ENCODE measurements around the gene GAD2.
A peak's percentile ranks its signal among the peaks of the same experiment; 100 is the strongest.

Gene GAD2

GRCh38 chr10:26243351-26243720, 26.8 kb downstream of the GAD2 start:
- TF ChIP-seq, protein P1, sequence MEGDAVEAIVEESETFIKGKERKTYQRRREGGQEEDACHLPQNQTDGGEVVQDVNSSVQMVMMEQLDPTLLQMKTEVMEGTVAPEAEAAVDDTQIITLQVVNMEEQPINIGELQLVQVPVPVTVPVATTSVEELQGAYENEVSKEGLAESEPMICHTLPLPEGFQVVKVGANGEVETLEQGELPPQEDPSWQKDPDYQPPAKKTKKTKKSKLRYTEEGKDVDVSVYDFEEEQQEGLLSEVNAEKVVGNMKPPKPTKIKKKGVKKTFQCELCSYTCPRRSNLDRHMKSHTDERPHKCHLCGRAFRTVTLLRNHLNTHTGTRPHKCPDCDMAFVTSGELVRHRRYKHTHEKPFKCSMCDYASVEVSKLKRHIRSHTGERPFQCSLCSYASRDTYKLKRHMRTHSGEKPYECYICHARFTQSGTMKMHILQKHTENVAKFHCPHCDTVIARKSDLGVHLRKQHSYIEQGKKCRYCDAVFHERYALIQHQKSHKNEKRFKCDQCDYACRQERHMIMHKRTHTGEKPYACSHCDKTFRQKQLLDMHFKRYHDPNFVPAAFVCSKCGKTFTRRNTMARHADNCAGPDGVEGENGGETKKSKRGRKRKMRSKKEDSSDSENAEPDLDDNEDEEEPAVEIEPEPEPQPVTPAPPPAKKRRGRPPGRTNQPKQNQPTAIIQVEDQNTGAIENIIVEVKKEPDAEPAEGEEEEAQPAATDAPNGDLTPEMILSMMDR (IDR thresholded peaks at IDR 0.05; ENCODE audit: poor library complexity, severe bottlenecking): no peak
- no peak overlapping the region for H3K4me3 ChIP-seq (ENCODE audit: severe bottlenecking)
- ATAC-seq (ENCODE audit: low read depth) (no peak), DNase-seq (ENCODE audit: low spot score) (no peak)
- no peaks in the 10 kb centered on the region for H3K36me3 ChIP-seq (ENCODE audit: low read depth)
- H3K4me1 ChIP-seq (ENCODE audit: insufficient read depth, poor library complexity, severe bottlenecking): no peaks in the 10 kb centered on the region
- no peak overlapping the region for H3K27ac ChIP-seq (ENCODE audit: poor library complexity, severe bottlenecking)
- peaks cover 6% of the 10 kb centered on the region for H3K27me3 ChIP-seq (ENCODE audit: insufficient read depth, poor library complexity, severe bottlenecking)
- H3K9me3 ChIP-seq (ENCODE audit: severe bottlenecking): no peaks in the 10 kb centered on the region

- Histone ChIP-seq H3K9me3 (ENCODE audit: severe bottlenecking) (no peaks in the 10 kb centered on the region), H3K27me3 (ENCODE audit: insufficient read depth, poor library complexity, severe bottlenecking) (no peaks in the 10 kb centered on the region), H3K27ac (ENCODE audit: poor library complexity, severe bottlenecking) (no peak overlapping the region), H3K36me3 (ENCODE audit: low read depth) (no peaks in the 10 kb centered on the region), H3K4me1 (ENCODE audit: insufficient read depth, poor library complexity, severe bottlenecking) (no peaks in the 10 kb centered on the region), H3K4me3 (ENCODE audit: severe bottlenecking) (no peak overlapping the region)
- no peak for ATAC-seq (ENCODE audit: low read depth)
- DNase-seq (ENCODE audit: low spot score): no peak
- TF ChIP-seq, protein P1 (IDR thresholded peaks at IDR 0.05; ENCODE audit: poor library complexity, severe bottlenecking): no peak
These were observed 33.1 kb downstream of the GAD2 start for GRCh38 chr10:26249681-26250080.

- DNase-seq (ENCODE audit: low spot score) (no peak), ATAC-seq (ENCODE audit: low read depth) (peak; percentile 45; the same call in 1 of the 3 replicates)
- no peak overlapping the region for H3K4me3 ChIP-seq (ENCODE audit: severe bottlenecking)
- H3K27ac ChIP-seq (ENCODE audit: poor library complexity, severe bottlenecking): no peak overlapping the region
- no peaks in the 10 kb centered on the region for H3K36me3 ChIP-seq (ENCODE audit: low read depth)
- H3K27me3 ChIP-seq (ENCODE audit: insufficient read depth, poor library complexity, severe bottlenecking): no peaks in the 10 kb centered on the region
- TF ChIP-seq, protein P1 (IDR thresholded peaks at IDR 0.05; ENCODE audit: poor library complexity, severe bottlenecking): no peak
- H3K4me1 ChIP-seq (ENCODE audit: insufficient read depth, poor library complexity, severe bottlenecking): no peaks in the 10 kb centered on the region
- no peaks in the 10 kb centered on the region for H3K9me3 ChIP-seq (ENCODE audit: severe bottlenecking)
These were observed 35.4 kb downstream of the GAD2 start for GRCh38 chr10:26251925-26252324.

DNA sequence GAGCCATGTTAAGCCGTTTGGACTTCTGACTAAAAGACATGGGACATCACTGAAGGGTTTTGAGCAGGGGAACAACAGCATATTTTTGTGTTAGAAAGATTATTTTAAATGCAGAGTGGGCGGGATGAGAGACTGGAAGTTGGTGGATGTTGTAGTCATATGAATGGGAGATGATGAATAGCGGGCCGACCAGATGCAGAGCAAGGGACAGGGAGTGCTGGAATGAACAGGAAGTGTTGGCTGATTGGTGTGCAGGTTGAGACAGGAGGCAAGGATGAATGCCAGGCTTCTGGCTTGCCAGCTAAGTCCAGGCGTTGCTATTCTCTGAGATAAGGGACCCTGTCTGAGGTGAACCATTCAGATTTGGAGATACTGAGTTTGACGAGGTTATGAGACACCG, 38.0 kb downstream of the GAD2 start:
- no peak for DNase-seq (ENCODE audit: low spot score)
- Histone ChIP-seq H3K27ac (ENCODE audit: poor library complexity, severe bottlenecking) (no peak overlapping the region), H3K36me3 (ENCODE audit: low read depth) (no peaks in the 10 kb centered on the region), H3K9me3 (ENCODE audit: severe bottlenecking) (no peaks in the 10 kb centered on the region), H3K27me3 (ENCODE audit: insufficient read depth, poor library complexity, severe bottlenecking) (no peaks in the 10 kb centered on the region), H3K4me1 (ENCODE audit: insufficient read depth, poor library complexity, severe bottlenecking) (no peaks in the 10 kb centered on the region), H3K4me3 (ENCODE audit: severe bottlenecking) (no peak overlapping the region)
- TF ChIP-seq, protein P1 (IDR thresholded peaks at IDR 0.05; ENCODE audit: poor library complexity, severe bottlenecking): no peak
- no peak for ATAC-seq (ENCODE audit: low read depth)

DNA sequence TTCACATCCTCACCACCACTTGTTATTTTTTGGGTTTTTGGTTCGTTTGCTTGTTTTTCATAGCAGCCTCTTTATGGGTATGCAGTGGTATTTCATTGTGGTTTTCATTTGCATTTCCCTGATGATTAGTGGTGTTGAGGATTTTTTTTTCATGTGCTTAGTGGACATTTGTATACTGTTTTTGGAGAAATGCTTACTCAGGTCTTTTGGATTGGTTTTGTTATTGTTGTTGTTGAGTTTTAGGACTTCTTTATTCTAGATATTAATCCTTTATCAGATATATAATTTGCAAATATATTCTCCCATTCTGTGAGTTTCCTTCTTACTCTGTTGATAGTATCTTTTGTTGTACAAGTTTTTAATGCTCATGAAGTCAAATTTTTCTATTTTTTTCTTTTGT, 42.8 kb downstream of the GAD2 start:
- no peak for ATAC-seq (ENCODE audit: low read depth)
- H3K27ac ChIP-seq (ENCODE audit: poor library complexity, severe bottlenecking): no peak overlapping the region
- no peaks in the 10 kb centered on the region for H3K9me3 ChIP-seq (ENCODE audit: severe bottlenecking)
- peaks cover 3% of the 10 kb centered on the region for H3K27me3 ChIP-seq (ENCODE audit: insufficient read depth, poor library complexity, severe bottlenecking)
- no peak for DNase-seq (ENCODE audit: low spot score)
- no peak overlapping the region for H3K4me3 ChIP-seq (ENCODE audit: severe bottlenecking)
- no peaks in the 10 kb centered on the region for H3K36me3 ChIP-seq (ENCODE audit: low read depth)
- H3K4me1 ChIP-seq (ENCODE audit: insufficient read depth, poor library complexity, severe bottlenecking): no peaks in the 10 kb centered on the region
- TF ChIP-seq, protein P1 (IDR thresholded peaks at IDR 0.05; ENCODE audit: poor library complexity, severe bottlenecking): no peak

All from RWPE2 (cell line).